ENCODE results near the gene SCGB1C1. TPM values are rescaled to one million over a fixed set of nuclear protein-coding genes. Genes with fewer than 3 reads are reported as not detected.
"Not testable (repeated sequence)": the region's sequence is repeated elsewhere in the genome, so short reads cannot be mapped to it uniquely, and the experiment has no call there.

Gene SCGB1C1
- total RNA-seq, 1 experiment from 2014 or later = not detected

- no peaks in the 10 kb centered on the region for H3K27me3 ChIP-seq (ENCODE audit: control insufficient read depth, insufficient read depth, low read length)
- DNase-seq = peak; percentile 96
- H3K36me3 ChIP-seq (replicated peaks; ENCODE audit: control insufficient read depth, insufficient read depth, low read length) = peaks cover 3% of the 10 kb centered on the region
- peak within 1 kb of the TSS; percentile 93 for H3K4me3 ChIP-seq (ENCODE audit: insufficient read depth, low read depth, low read length)
Observed at GRCh38 chr11:236774-237767, 44.2 kb downstream of the SCGB1C1 start, which contains the start of gene PSMD13. PSMD13 (plus strand) TSS chr11:236976; CDS start chr11:237050, 74 bp downstream.

DNA sequence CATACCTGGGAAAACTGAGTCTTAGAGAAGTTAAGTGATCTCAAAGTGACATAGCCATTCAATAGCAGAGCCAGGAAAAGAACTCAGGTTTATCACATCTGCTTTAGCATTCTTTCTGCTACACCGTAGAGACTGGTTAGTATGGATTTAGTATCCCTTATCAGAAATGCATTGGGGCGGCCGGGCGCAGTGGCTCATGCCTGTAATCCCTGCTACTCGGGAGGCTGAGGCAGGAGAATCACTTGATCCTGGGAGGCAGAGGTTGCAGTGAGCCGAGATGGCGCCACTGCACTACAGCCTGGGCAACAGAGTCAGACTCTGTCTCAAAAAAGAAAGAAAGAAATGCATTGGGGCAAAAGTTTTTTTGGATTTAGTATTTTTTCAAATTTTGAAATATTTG, 45.5 kb downstream of the SCGB1C1 start:
- not testable (repeated sequence) for DNase-seq; H3K27me3 ChIP-seq (ENCODE audit: control insufficient read depth, insufficient read depth, low read length); H3K4me3 ChIP-seq (ENCODE audit: insufficient read depth, low read depth, low read length); H3K36me3 ChIP-seq (replicated peaks; ENCODE audit: control insufficient read depth, insufficient read depth, low read length)

- DNase-seq = no peak
- H3K4me3 ChIP-seq (ENCODE audit: insufficient read depth, low read depth, low read length) = no peak overlapping the region
- H3K27me3 ChIP-seq (ENCODE audit: control insufficient read depth, insufficient read depth, low read length) = no peaks in the 10 kb centered on the region
- peaks cover 9% of the 10 kb centered on the region for H3K36me3 ChIP-seq (replicated peaks; ENCODE audit: control insufficient read depth, insufficient read depth, low read length)
Observed at GRCh38 chr11:240315-240714, 47.4 kb downstream of the SCGB1C1 start.

- Histone ChIP-seq H3K4me3 (ENCODE audit: insufficient read depth, low read depth, low read length) (no peak overlapping the region), H3K36me3 (replicated peaks; ENCODE audit: control insufficient read depth, insufficient read depth, low read length) (peaks cover 11% of the 10 kb centered on the region), H3K27me3 (ENCODE audit: control insufficient read depth, insufficient read depth, low read length) (no peaks in the 10 kb centered on the region)
- no peak for DNase-seq
Observed at GRCh38 chr11:241634-242033, 48.8 kb downstream of the SCGB1C1 start.

Other genes with a start within 250 kb of the SCGB1C1 start
- gene BET1L, start 14.3 kb downstream of the SCGB1C1 start, total RNA-seq (2014; rRNA removed; shearing (Covaris generic)) = 21.5 and 23.7 TPM in 2 replicates
- 103 and 125 TPM in 2 replicates for gene RIC8A, start 14.6 kb downstream of the SCGB1C1 start, total RNA-seq (2014; rRNA removed; shearing (Covaris generic))
- 10.7 and 12.3 TPM in 2 replicates for gene SIRT3, start 43.3 kb downstream of the SCGB1C1 start, total RNA-seq (2014; rRNA removed; shearing (Covaris generic))
- gene PSMD13, start 43.9 kb downstream of the SCGB1C1 start, total RNA-seq (2014; rRNA removed; shearing (Covaris generic)) = 186 and 234 TPM in 2 replicates
- 0.26 and 0.55 TPM in 2 replicates for gene NLRP6, start 85.3 kb downstream of the SCGB1C1 start, total RNA-seq (2014; rRNA removed; shearing (Covaris generic))
- gene PGGHG, start 96.0 kb downstream of the SCGB1C1 start, total RNA-seq (2014; rRNA removed; shearing (Covaris generic)) = 69.0 and 102 TPM in 2 replicates
- gene IFITM5, start 106.4 kb downstream of the SCGB1C1 start, total RNA-seq (2014; rRNA removed; shearing (Covaris generic)) = not detected in 2 replicates
- gene IFITM2, start 114.7 kb downstream of the SCGB1C1 start, total RNA-seq (2014; rRNA removed; shearing (Covaris generic)) = 374 and 379 TPM in 2 replicates
- 1,398 and 1,404 TPM in 2 replicates for gene IFITM1, start 121.0 kb downstream of the SCGB1C1 start, total RNA-seq (2014; rRNA removed; shearing (Covaris generic))
- gene IFITM3, start 127.8 kb downstream of the SCGB1C1 start, total RNA-seq (2014; rRNA removed; shearing (Covaris generic)) = 278 and 328 TPM in 2 replicates
- 56.0 and 62.6 TPM in 2 replicates for gene B4GALNT4, start 176.4 kb downstream of the SCGB1C1 start, total RNA-seq (2014; rRNA removed; shearing (Covaris generic))
- gene PKP3, start 201.1 kb downstream of the SCGB1C1 start, total RNA-seq (2014; rRNA removed; shearing (Covaris generic)) = 2.1 and 3.6 TPM in 2 replicates
- 39.5 and 44.9 TPM in 2 replicates for gene SIGIRR, start 221.9 kb downstream of the SCGB1C1 start, total RNA-seq (2014; rRNA removed; shearing (Covaris generic))
- 0.83 and 2.2 TPM in 2 replicates for gene ANO9, start 248.9 kb downstream of the SCGB1C1 start, total RNA-seq (2014; rRNA removed; shearing (Covaris generic))